HG02840 (cell line): Measurements from ENCODE around the gene INPP5A.
"Not testable (repeated sequence)": the region's sequence is repeated elsewhere in the genome, so short reads cannot be mapped to it uniquely, and the experiment has no call there.

Source experiments
- ATAC-seq: cut with Tn5 transposase; IDR thresholded peaks from one replicate; pipeline ENCODE4 v1.9.1; 2021; ENCODE audit warnings: mild to moderate bottlenecking, moderate library complexity, moderate number of reproducible peaks; ENCODE audit not compliant: unreplicated experiment, low FRiP score

The INPP5A gene, protein sequence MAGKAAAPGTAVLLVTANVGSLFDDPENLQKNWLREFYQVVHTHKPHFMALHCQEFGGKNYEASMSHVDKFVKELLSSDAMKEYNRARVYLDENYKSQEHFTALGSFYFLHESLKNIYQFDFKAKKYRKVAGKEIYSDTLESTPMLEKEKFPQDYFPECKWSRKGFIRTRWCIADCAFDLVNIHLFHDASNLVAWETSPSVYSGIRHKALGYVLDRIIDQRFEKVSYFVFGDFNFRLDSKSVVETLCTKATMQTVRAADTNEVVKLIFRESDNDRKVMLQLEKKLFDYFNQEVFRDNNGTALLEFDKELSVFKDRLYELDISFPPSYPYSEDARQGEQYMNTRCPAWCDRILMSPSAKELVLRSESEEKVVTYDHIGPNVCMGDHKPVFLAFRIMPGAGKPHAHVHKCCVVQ

DNA sequence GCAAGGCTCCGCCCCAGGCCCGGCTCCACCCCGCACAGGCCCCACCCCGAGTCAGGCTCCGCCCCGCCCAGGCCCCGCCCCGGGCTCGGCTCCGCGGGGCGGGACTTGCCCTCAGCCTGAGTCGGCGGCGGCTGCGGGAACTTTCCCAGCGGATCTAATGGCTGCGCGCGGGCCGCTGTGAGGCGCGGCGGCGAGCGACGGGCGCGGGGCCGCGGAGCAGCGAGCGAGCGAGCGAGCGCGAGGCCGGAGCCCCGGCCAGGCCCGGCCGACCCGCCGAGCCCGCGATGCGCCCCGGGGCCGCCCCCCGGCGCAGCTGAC lies at the start of gene INPP5A:
Gene INPP5A (plus strand): TSS at position 104 of the 318 bp plus-strand sequence. CDS start 310 bp downstream, outside the sequence.
- ATAC-seq, result peak; percentile 69

DNA sequence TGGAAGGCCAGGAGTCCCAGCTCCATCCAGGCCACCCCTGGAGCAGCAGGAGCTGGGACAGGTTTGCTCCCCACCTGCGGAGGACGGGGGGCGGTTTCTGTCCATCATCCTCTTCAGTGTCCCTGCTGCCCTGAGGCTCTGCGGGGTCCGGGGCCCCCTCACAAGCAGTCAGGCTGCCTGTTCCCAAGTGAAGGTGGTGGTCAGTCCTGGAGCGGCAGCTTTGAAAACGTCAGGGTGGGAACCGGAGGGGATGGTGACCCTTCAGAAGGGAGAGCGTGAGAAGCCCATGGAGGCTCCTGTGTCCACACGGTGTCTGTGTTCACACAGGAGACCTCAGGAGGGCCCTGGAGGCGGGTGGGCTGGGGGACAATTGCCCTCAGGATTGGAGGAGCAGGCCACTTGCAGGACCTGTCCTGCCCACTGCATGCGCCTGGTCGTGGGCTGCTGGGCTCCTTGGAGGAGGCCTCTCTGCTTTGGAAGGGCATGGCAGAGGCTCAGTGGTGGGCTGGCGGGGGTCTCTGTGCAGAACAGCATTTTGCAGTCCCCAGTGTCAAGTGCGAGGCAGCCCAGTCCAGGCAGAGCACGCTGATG lies 49.3 kb upstream of the INPP5A start:
- no peak for ATAC-seq

DNA sequence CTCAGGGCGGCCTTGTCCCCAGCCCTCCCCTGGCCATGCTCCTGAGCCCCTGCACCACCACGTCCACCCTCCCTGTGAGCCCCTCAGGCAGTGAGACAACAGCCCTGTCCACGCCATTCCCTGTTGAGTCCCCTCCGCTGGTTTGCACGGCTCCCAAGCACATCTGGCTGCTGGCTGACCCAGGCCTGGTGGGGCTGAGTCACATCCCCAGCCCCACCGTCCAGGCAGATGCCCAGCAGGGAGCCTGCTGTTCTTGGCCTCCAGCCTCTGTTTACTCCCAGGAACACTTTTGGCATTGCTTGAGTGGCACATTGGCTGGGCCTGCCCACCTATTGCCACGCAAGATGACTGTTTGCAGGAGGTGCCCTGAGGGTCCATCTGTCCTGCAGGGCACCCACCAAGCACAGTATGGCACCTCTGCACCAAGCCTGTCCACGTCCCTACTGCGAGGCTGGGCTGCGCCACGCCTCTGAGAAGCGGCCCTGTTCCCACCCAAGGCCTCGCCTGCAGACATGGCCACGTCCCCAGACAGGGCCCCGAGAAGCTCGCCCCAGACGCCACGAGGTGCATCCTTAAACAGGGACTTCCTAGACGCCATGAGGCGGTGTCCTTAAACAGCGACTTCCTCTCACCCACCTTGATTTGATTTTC lies 48.4 kb upstream of the INPP5A start:
- ATAC-seq, result no peak

DNA sequence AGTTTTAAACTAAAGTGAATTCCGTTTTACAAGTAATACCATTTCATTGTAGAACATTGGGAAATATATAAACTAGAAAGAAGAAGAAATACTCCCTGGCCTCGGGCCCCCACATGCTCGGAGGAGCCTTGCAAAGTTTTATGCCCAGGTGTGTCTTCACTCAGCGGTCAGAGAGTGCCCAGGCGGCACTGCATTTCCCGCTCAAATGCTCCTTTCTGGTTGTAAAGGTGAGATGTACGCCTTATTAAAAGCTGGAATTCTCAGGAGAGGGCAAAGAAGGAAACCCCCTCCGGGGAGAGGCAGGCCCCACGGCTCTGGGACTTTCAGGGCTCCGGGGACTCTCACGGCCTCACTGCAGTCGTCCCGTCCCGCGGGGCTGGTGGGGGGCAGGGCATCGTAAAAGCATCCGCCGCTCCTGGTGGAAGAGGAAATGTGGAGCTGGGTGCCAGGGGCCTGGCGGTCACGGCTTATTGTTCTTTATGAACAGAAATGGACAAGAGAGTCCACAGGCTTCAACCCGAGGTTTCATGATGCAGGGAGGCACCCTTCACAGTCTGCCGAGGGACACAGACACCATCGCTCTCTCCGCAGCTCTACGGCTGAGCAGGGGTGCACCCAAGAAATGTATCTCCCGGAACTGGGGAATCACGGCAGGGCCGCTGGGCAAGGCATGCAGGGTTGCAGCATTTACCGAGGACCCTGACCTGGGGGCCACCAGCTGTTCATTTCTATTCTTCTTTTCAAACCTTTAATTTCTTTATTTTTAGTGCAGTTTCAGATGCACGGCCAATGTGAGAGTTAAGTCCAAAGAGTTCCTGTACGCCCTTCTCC lies 47.7 kb upstream of the INPP5A start:
- no peak for ATAC-seq

DNA sequence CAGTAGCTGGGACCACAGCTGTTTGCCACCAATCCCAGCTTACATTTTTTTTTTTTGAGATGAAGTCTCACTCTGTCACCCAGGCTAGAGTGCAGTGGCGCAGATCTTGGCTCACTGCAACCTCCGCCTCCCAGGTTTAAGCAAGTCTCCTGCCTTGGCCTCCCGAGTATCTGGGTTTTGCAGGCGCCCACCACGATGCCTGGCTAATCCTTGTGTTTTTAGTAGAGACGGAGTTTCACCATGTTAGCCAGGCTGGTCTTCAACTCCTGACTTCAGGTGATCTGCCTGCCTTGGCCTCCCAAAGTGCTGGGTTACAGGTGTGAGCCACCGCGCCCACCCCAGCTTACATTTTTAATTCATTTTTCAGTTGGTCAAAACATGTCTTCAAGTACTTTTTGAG lies 46.1 kb upstream of the INPP5A start:
- not testable (repeated sequence) for ATAC-seq

DNA sequence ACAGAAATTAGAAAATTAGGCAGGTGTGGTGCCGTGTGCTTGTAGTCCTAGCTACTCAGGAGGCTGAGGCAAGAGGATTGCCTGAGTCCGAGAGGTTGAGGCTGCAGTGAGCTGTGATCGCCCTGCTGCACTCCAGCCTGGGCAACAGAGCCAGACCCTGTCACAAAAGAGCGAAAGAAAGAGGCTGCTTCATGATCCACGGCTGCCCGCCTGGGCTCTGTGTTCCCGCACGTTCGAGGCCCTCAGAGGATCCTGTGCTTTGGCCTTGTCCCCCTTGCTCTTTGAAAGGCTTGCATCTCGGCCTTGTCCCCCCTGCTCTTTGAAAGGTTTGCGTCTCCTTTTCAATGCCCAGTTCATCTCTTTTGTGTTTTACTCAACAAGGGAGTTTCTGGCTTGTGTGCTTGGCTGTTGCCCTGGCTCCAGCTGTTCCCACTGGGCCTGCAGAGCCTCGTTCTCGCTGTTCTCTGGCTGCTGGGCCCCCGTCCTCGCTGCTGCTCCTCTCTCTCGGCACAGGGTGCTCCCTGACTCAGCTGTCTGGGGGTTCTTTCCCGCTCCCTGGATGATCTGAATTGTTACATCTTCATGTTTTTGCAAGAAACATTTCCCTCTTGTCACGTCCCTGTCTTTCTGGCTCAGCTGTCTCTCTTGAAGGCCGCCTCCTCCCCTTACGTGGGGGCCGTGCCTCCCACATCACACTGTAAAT lies 45.1 kb upstream of the INPP5A start:
- ATAC-seq, result no peak

DNA sequence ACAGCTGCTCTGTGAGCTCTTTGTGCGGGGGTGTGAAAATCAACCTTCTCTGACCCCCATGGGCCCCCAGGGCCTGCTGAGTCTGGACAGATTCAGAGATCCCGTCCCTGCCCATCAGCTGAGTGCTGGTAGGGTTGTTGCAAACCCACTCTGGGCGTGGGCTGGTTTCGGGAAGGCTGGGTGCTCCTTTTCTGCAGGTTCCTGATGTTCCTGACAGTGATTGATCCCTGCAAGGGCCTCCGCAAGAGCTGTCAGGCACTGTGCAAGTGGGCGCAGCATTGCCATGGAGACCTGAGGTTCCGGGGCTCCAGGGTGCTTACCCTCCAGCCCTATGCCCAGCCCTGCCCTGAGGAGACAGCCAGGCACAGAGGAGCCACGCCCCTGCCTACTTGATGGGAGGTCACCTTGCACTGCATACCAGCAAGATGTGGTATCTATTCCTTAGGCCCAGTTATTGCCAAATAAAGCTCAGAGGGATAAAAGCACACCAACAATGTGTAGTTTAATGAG lies 44.3 kb upstream of the INPP5A start:
- ATAC-seq, result no peak

DNA sequence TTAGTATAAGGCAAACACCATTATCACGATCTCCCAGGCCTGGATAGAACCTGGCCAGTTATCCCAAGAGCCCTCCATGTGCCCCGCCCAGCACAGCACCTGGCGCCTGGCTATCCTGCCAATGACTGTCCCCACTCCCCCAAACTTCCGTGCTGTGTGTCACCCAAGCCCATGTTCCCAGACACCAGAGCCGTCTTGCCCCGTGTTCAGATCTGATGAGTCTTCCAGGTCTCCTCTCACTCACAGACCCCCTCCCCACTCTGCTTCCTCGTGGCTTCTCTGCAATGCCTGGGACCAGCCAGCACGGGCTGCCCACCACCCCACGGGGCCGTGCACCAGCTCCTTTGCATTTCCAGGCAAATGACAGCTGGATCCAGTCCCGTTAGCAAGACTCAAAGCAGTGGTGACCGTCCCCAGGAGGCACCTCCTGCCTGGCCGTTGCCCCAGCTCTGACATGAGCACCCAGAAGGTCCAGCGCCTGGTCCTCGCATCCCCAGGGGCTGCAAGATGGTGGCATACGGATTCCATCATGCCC lies 43.8 kb upstream of the INPP5A start:
- ATAC-seq, result no peak

DNA sequence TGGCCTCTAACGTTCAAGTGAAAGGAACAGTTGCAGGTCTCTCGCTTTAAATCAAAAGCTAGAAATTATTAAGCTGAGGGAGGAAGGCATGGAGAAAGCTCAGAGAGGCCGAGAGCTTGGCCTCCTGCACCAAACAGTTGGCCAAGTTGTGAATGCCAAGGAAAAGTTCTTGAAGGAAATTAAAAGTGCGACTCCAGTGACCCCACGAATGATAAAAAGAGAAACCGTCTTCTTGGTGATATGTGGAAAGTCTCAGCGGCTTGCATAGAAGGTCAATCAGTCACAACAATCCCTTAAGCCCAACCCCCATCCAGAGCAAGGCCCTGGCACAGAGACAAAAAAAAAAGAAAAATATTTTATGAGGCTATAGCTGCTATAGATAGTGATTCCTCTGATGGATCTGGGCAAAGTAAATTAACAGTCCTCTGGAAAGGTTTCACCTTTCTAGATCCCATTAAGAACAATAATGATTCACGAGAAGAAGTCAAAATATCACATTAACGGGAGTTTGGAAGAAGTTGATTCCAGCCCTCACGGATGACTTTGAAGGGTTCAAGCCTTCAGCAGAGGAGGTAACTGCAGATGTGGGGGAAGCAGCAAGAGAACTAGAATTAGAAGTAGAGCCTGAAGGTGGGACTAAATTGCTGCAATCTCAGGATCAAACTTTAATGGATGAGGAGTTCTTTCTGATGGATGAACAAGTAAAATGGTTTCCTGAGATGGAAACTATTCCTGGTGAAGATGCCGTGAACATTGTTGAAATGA lies 42.5 kb upstream of the INPP5A start:
- no peak for ATAC-seq

DNA sequence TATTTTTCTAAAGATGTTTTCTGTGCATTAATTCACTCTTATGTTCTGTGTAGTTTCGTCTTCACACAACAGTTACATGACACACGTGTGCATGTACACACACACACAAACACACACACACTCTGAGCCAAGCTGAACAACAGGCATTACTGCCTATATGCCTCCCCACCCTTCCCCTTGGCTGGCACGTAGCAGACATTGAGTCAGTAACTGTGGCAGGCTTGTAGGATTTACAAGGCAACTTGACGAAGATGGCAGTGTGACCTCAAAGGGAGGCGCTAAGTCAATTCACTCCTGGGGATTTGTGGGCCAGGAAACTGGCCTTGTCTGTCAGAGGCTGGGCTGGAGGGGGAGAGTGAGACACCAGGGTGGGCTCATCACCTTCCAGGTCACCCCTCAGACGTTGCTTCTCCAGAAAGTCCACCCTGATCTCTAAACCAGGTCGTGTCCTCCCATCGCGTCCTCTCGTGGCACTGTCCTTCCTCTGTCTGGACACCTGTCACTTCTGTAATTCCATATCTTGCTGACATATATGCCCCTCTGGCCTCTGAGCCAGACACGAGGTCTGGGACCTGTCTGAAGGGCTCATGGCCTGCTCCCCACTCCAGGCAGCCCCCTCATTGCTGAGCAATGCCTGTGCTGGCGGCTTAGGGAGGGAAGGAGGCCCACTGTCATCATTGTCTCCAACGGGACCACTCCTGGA lies 41.1 kb upstream of the INPP5A start:
- no peak for ATAC-seq

DNA sequence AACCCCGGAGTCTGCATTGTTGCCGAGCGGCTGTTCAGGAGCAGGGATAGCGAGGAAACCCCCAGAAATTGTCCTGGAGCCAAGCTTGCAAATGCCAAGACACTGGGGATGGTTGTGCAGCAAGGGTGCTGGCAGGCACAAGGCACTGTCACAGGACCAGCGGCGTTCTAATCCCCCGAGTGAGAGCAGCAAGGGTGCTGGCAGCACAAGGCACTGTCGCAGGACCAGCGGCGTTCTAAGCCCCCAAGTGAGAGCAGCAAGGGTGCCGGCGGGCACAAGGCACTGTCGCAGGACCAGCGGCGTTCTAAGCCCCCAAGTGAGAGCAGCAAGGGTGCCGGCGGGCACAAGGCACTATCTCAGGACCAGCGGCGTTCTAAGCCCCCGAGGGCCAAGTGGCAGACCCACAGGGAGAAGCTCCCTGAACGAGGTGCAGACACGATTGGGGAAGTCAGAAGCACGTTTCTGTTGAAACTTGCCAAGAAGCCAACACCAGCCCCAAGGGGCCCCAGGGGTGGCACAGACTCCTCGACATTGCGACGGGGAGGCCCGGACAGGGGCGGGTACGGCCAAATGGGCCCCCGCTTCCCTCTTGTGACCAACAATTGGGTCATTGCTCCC lies 40.4 kb upstream of the INPP5A start:
- no peak for ATAC-seq

DNA sequence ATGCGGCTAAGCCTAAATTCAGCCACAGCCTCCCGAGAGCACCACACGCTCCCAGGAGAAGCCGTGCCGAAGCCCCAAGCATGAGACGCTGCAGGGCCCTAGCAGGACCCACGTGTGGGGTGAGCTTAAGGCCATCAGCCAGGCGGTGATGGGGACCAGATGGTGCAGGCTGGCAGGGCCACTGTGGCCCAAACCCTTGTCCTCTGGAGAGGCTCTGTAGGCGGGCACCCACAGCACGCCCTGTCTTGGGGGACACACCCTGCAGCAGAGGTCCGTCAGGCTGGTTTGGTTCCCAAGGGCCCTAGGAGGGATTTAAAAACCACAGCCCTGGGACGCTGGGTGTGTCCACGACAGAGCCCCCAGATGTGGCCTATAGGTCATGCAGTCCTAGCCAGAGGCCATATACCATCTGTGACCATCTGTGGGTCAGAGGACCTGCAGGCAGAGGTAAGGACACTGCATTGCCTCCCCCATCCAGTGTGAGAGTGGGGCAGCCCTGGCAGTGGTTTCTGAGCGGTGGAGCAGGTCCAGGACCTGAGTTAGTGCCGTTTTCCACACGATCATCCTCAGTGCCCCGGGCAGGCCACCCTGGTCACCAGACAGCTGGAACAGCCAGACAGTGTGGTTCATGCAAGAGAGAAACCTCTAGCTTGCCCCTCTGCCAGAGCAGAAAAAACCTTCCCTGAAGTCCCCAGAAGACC lies 39.6 kb upstream of the INPP5A start:
- no peak for ATAC-seq

DNA sequence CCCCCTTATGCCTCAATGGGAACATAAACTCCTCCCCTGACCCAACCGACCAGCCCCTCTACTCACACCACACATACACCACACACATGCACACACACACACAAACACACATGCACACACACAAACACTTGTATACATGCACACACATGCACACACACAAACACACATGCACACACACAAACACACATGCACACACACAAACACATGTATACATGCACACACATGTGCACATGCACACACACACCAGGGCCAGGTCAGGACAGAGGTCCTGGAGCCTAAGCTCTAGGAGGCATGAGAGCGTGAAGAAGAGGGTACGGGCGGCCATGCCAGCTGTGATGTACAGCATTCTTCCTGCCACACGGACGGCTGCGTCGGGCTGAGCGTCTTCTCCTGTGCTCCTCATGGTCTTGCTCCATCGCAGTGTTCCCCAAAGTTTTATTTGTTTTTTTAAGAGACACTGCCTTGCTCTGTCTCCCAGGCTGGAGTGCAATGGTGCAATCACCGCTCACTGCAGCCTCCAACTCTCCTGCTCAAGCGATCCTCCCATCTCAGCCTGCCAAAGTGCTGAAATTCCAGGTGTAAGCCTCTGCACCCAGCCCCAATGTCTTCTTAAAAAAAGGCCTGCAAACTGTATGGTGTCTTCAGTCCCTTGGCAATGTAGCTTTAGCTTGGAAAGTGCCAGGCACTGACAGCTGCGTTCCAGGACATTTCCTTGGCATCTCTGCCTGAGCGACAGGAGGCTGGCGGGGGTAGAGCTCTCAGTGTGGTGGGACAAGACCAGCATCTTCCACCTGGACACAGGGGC lies 38.8 kb upstream of the INPP5A start:
- no peak for ATAC-seq

DNA sequence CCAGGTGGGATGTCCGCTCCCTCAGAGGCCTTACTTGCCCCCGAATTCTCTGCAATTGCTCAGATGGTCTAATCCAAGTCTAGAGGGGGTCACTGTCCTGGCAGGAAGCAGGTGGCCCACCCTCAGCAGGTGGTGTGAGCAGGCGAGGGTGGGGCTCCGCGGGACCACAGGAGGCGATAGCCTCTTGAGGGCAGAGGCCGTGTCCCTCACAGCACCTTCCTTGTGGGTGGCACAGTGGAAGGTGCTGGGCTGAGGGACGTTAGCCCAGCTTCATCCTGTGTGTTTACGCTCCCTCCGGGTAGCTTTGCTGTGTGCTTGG lies 38.3 kb upstream of the INPP5A start:
- ATAC-seq, result no peak

DNA sequence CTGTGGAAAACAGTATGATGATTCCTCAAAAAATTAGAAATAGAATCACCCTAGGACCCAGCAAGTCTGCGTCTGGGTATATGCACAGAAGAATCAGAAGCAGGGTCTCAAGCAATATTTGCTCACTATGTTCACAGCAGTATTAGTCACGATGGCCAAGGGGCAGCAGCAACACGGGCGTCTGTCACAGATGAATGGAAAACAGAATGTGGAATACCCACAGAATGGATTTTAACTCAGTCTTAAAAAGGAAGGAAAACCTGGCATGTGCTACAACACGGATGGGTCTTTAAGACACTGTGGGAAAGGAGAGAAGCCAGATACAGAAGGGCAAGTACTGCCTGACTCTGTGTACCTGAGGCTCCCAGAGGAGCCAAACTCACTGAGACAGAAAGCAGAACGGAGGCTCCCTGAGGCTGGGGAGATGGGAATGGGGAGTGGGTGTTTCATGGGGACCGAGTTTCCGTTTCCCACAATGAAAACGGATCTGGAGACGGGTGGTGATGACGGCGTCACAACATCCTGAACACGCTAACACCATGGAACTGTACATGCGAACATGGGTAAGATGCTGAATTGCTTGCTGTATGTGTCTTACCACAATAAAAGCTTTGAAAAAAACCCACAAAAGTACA lies 36.7 kb upstream of the INPP5A start:
- no peak for ATAC-seq

DNA sequence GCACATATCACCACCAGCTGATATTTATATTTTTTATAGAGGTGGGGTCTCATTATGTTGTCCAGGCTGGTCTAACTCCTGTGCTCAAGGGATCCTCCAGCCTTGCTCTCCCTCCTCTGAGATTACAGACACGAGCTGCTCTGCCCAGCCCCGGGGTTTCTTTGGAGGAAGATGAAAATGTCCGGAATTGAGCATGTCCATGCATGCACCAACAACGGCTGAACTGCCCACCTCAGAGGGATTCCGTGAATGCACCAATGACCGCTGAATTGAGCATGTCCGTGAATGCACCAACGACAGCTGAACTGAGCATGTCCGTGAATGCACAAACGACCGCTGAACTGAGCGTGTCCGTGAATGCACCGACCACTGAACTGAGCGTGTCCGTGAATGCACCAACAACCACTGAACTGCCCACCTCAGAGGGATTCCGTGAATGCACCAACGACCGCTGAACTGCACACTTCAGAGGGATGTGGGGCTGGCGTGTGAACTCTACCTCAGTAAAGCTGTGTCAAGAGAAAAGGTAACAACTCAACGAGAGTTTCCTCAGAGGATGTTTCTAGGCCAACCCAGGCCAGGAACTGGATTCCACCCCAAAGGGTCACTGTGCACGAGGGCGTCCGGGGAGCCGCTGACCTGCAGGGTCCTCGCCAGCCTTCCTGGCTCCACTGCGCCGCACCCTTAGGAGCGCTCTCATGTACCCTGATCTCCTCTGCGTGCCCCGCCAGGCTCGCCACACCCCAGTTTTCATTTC lies 34.9 kb upstream of the INPP5A start:
- no peak for ATAC-seq
